ENCODE results near the gene OOSP4A.
"Not testable (repeated sequence)": the region's sequence is repeated elsewhere in the genome, so short reads cannot be mapped to it uniquely, and the experiment has no call there.

DNA sequence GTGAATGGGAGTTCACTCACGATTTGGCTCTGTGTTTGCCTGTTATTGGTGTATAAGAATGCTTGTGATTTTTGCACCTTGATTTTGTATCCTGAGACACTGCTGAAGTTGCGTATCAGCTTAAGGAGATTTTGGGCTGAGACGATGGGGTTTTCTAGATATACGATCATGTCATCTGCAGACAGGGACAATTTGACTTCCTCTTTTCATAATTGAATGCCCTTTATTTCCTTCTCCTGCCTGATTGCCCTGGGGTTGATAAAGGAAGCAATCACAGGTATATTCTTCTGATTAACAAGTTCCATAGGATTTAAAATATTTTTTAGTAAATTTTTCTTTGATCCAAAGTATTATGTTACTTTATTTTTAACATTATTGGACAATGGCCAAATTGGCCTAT lies 18.2 kb downstream of the OOSP4A start:
- not testable (repeated sequence) for TF ChIP-seq MAFK (IDR thresholded peaks at IDR 0.05; ENCODE audit: low read depth, low read length); POLR2A (IDR thresholded peaks at IDR 0.05; ENCODE audit: low read depth, low read length); SMC3 (IDR thresholded peaks at IDR 0.05; ENCODE audit: low read depth, low read length); BHLHE40 (IDR thresholded peaks at IDR 0.05; ENCODE audit: low read depth, low read length); MAZ (IDR thresholded peaks at IDR 0.05; ENCODE audit: borderline replicate concordance, low read depth, low read length); RCOR1 (IDR thresholded peaks at IDR 0.05; ENCODE audit: insufficient replicate concordance, low read length); RAD21 (IDR thresholded peaks at IDR 0.05; ENCODE audit: low read length); CEBPB (IDR thresholded peaks at IDR 0.05; ENCODE audit: low read depth, low read length); FOS (IDR thresholded peaks at IDR 0.05; ENCODE audit: low read depth, low read length)
- TF ChIP-seq, protein P1, sequence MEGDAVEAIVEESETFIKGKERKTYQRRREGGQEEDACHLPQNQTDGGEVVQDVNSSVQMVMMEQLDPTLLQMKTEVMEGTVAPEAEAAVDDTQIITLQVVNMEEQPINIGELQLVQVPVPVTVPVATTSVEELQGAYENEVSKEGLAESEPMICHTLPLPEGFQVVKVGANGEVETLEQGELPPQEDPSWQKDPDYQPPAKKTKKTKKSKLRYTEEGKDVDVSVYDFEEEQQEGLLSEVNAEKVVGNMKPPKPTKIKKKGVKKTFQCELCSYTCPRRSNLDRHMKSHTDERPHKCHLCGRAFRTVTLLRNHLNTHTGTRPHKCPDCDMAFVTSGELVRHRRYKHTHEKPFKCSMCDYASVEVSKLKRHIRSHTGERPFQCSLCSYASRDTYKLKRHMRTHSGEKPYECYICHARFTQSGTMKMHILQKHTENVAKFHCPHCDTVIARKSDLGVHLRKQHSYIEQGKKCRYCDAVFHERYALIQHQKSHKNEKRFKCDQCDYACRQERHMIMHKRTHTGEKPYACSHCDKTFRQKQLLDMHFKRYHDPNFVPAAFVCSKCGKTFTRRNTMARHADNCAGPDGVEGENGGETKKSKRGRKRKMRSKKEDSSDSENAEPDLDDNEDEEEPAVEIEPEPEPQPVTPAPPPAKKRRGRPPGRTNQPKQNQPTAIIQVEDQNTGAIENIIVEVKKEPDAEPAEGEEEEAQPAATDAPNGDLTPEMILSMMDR (conservative IDR thresholded peaks at IDR 0.05; ENCODE audit: low read depth, low read length), result not testable (repeated sequence)

Measured in IMR-90 (cell line).